Stimulated activated naive CD4-positive, alpha-beta T cell (primary cell): ENCODE data around the gene VPS37C.

Experiments
- DNase-seq, 6 experiments: peaks; one replicate each; lab custom pipeline; 2025; lab: John Stamatoyannopoulos, UW

The VPS37C gene

DNA sequence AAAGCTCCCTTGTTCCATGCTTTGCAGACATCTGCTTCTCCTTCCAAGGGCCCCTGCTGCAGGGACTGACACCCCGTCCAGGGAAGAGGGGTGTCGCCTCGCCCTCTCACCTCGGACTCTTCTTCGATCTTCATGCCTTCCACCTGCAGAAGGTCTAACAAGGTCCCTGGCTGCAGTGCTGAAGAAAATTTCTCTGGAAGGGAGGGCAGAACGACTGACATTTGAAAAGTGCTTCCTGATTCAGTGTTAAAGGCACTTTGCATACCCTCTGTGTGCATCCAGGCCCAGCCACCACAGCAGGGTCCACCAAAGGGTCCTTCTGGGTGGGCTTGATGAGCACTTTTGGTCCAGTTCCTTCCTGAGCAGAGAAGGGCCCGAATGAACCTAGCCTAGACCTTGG lies 28.1 kb downstream of the VPS37C start:
- no peak for DNase-seq

- no peak for DNase-seq
These were observed 28.6 kb downstream of the VPS37C start for GRCh38 chr11:61132646-61133045.

DNA sequence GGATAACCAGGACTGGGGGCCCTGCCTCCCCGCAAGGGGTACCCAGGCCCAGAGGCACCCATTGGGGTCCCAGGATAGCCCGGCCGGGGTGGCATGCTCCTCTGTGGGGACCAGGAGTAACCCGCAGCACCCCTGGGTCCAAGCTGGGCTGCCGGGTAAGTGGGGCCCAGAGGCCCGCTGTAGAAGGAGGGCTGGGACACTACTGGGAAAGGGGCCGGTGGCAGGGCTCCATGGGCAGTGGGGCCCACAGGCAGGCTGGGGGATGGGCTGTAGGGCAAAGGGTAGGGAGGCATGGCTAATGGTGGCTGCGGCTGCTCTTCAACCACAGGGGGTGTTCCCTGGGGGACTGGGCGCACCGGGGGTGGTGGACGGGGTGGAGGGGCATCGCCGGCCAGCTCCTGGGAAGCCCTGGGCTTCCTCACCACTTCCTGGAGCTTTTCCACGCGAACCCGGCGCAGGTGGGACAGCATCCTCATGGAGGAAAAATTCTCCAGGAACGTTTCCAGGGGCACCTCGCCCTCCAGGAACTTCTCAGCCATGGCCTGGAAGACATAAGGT lies 29.1 kb downstream of the VPS37C start:
- no peak for DNase-seq

GRCh38 chr11:61131586-61131985 lies 29.6 kb downstream of the VPS37C start:
- DNase-seq, result no peak

- DNase-seq, result no peak
These were observed 30.0 kb downstream of the VPS37C start for GRCh38 chr11:61131186-61131585.

- no peak for DNase-seq
These were observed 31.3 kb downstream of the VPS37C start for GRCh38 chr11:61129639-61130523.

DNA sequence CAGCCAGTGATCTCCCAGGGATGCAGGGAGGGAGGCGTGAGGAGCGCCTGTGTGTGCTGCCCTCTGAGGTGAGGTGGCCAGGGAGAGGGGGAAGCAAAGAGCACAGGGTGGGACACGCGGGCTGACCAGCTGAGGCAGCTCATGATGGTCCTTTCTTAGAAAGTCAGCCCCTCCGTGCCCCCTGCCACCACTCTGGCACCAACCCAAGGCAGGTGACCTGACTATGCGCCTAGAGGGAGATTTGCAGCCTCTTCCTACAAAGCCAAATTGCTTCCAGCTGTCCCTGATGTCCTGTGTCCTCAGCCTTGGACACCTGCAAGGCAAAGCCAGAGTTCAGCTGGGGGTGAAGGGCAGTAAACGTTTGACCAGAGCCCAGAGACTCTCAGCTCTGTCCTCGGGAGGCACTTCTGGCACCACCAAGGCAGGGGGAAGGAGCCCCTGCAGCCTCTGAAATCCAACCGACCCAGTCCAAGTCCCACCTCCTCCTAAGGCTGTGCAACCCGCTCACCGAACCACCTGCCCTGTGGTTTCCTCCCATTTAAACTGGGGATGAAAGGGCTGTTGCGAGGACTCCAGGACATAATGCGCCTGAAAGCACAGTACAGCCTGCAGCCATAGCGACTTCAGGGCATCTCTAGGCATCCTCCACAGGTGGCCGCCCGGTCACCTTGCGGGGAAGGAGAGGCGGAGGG lies 32.1 kb downstream of the VPS37C start:
- no peak for DNase-seq

DNA sequence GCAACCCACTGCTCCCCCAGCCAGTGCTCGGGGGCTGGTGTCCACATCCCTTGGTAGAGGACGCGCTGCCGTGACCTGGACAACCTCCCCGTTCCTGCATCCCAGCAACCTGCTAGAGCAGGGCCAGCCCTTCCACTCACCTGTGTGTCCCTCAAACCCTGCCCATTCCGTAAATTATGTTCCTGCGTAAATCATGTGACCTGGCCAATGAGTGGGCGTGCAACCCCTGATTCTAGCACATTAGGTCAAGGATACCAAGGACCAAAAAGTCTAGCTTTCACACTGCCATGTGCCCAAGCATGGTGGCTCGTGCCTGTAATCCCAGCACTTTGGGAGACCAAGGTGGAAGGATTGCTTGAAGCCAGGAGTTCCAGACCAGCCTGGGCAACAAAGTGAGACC lies 33.2 kb downstream of the VPS37C start:
- no peak for DNase-seq

DNA sequence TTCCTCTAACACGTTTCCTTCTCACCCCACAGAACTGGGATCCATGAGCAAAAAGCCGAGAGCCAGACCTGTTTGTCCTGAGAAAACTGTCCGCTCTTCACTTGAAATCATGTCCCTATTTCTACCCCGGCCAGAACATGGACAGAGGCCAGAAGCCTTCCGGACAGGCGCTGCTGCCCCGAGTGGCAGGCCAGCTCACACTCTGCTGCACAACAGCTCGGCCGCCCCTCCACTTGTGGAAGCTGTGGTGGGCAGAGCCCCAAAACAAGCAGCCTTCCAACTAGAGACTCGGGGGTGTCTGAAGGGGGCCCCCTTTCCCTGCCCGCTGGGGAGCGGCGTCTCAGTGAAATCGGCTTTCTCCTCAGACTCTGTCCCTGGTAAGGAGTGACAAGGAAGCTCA lies 35.0 kb downstream of the VPS37C start:
- no peak for DNase-seq

GRCh38 chr11:61125310-61125684 lies 35.9 kb downstream of the VPS37C start:
- DNase-seq, result no peak

GRCh38 chr11:61124574-61125309 lies 36.5 kb downstream of the VPS37C start:
- no peak for DNase-seq

- no peak for DNase-seq
These were observed 37.3 kb downstream of the VPS37C start for GRCh38 chr11:61123775-61124571.

DNA sequence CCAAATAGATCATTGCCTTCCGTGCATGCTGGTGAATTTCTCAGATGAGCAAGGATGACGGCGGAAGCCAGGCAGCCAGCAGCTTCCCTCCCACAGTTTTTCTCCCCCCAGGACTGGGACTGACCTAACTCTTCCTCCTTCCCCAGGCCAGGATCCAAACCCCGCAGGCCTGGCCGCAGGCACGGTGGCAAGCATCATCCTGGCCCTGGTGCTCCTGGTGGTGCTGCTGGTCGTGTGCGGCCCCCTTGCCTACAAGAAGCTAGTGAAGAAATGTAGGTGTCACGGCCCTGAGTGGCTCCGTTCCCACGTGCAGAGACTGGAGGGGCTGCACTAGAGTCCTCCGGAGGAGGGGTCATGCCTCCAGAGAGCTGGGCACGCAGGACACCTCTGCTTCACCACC lies 38.5 kb downstream of the VPS37C start:
- DNase-seq, result no peak

- DNase-seq, result no peak
These were observed 39.3 kb downstream of the VPS37C start for GRCh38 chr11:61121917-61122316.

DNA sequence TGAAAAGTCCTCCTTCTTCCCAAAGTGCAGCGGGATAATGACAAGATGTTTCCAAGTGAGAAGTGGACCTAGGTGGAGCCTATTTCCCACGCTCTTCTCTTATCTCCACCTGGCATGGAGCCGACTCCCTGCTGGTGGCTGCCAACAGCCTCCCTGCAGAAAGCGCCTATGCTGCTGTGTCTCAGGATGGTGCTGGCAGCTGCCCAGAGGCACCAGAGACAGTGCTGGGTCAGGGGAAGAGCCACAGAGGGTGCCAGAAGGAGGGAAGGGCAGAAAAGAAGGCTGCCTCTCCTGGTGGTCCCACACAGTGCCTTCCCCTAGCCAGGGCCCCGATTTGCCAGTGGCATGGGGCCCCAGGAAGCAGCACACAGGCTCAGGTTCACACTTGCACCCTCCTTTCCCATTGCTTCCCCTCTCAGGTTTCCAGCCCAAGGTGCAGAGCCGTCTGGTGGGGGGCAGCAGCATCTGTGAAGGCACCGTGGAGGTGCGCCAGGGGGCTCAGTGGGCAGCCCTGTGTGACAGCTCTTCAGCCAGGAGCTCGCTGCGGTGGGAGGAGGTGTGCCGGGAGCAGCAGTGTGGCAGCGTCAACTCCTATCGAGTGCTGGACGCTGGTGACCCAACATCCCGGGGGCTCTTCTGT lies 39.9 kb downstream of the VPS37C start:
- DNase-seq, result no peak

DNA sequence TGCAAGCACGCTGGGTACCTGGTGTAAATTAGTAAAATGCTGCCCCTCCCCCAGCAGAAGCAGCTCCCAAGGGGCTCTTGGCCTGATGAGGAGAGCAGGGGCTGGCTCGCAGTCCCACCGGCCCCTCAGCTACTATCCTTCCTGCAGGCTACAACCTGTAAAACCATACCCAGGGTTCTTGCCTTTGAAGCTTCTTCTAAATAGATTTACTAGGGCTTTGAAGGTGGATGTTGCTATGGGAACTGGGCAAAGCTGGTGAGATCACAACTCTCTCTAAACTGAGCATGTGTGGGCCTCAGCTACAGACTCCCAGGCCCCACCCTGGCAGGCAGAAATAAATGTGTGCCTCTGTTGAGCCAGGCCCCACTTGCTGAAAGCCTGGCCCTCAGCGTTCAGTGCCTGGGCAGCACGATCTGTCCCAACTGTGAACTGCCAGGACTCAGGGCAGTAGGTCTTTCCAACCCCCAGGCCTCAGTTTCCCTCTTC lies 40.5 kb downstream of the VPS37C start:
- no peak for DNase-seq

DNA sequence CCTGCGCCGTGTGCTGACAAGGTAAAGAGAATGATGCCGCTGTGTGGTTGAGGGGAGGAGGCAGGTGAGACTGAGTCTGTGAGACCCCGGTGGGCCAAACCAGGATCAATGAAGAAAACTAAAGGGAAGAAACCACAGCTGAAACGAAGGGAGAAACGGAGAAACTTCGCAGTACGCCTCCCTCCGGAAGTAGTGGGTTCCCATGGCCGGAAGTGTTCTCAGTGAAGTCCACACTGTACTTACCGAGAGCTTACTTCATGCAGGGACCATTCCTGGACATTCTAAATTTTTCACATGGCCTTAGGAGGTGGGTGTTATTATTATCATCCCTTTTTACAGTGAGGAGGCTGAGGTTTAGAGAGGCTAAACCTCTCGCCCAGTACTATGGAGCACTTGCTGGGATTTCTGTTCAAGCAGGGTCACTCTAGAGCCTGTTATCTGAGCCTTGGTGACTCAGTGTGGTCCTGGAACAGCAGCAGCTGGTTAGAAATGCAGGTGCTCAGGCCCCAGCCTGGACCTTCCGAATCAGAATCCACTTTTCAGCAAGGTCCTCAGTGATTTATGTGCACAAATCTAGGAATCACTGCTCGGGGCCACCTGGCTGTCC lies 41.0 kb downstream of the VPS37C start:
- DNase-seq, result no peak

- no peak for DNase-seq
These were observed 41.7 kb downstream of the VPS37C start for GRCh38 chr11:61119571-61119970.

DNA sequence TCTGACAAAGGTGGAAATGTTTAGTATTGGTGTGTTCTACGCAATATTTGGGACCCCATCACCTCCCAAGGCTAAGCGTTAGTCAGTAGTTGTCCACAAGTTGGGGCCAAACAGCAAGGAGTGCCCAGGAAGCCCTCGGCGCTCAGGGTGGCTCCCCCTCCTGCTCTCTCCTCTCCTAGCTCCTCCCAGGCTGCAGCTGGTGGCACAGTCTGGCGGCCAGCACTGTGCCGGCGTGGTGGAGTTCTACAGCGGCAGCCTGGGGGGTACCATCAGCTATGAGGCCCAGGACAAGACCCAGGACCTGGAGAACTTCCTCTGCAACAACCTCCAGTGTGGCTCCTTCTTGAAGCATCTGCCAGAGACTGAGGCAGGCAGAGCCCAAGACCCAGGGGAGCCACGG lies 42.2 kb downstream of the VPS37C start:
- no peak for DNase-seq

DNA sequence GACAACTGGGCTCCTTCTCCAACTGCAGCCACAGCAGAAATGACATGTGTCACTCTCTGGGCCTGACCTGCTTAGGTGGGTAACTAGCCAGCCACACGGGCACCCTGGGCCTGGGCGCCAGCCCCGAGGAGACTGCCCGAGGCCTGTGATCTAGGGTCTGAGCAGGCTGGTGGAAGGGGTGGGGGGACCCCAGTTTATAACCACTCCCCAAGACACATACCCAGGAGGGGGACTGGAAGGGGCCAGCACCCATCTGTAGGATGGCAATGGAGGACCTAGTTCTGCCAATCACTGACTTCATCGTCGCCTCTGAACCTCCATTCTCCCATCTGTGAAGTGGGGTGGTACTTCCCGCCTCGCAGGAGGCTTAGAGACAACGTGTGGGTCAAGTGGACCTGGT lies 42.8 kb downstream of the VPS37C start:
- DNase-seq, result no peak

DNA sequence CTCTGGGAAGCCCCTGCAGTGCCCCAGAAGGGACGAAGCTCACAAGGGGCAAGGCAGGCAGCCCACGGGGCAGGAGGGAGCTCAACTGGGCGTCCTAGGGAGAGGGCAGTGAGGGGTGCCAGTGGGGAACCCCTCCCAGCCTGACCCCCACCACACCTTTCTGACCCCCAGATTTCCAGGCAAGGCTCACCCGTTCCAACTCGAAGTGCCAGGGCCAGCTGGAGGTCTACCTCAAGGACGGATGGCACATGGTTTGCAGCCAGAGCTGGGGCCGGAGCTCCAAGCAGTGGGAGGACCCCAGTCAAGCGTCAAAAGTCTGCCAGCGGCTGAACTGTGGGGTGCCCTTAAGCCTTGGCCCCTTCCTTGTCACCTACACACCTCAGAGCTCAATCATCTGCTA lies 43.2 kb downstream of the VPS37C start:
- no peak for DNase-seq
